GM18858 (cell line): ENCODE data around the gene TTPAL.

Source experiments
- ATAC-seq: cut with Tn5 transposase; IDR thresholded peaks from one replicate; pipeline ENCODE4 v1.9.1; 2021; ENCODE audit not compliant: unreplicated experiment

Gene TTPAL

GRCh38 chr20:44495802-44496481, 20.3 kb downstream of the TTPAL start:
- no peak for ATAC-seq

- ATAC-seq: no peak
Observed at GRCh38 chr20:44496976-44497375, 21.3 kb downstream of the TTPAL start.

- no peak for ATAC-seq
Observed at GRCh38 chr20:44497761-44498160, 22.1 kb downstream of the TTPAL start.

- no peak for ATAC-seq
Observed at GRCh38 chr20:44500221-44500620, 24.5 kb downstream of the TTPAL start.

- ATAC-seq: no peak
Observed at GRCh38 chr20:44501448-44501847, 25.8 kb downstream of the TTPAL start.

GRCh38 chr20:44502968-44503367, 27.3 kb downstream of the TTPAL start:
- ATAC-seq: no peak

GRCh38 chr20:44504402-44505307, 29.0 kb downstream of the TTPAL start:
- ATAC-seq: no peak

GRCh38 chr20:44509762-44510161, 34.1 kb downstream of the TTPAL start:
- ATAC-seq: no peak

- ATAC-seq: no peak
Observed at GRCh38 chr20:44513871-44514270, 38.2 kb downstream of the TTPAL start.

- ATAC-seq: no peak
Observed at GRCh38 chr20:44516491-44516890, 40.8 kb downstream of the TTPAL start.

GRCh38 chr20:44517454-44517853, 41.8 kb downstream of the TTPAL start:
- no peak for ATAC-seq

GRCh38 chr20:44518248-44518647, 42.6 kb downstream of the TTPAL start:
- ATAC-seq: no peak

GRCh38 chr20:44520881-44521280, 45.2 kb downstream of the TTPAL start:
- no peak for ATAC-seq

GRCh38 chr20:44521484-44522481, 46.1 kb downstream of the TTPAL start, which contains the start of gene SERINC3:
Gene SERINC3, minus strand, starts transcription at chr20:44522070. Its CDS starts 119 bp downstream, at chr20:44521951.
- peak; percentile 76 for ATAC-seq

- no peak for ATAC-seq
Observed at GRCh38 chr20:44522841-44523240, 47.2 kb downstream of the TTPAL start.

GRCh38 chr20:44523746-44524145, 48.1 kb downstream of the TTPAL start:
- no peak for ATAC-seq

GRCh38 chr20:44526129-44526528, 50.5 kb downstream of the TTPAL start:
- no peak for ATAC-seq

GRCh38 chr20:44527716-44528199, 52.1 kb downstream of the TTPAL start:
- no peak for ATAC-seq

GRCh38 chr20:44528309-44528708, 52.6 kb downstream of the TTPAL start:
- ATAC-seq: no peak

- ATAC-seq: no peak
Observed at GRCh38 chr20:44532259-44532980, 56.7 kb downstream of the TTPAL start.
